Stomach (tissue), 9 donors: Measurements from ENCODE around the gene BCL3. TPM values are rescaled to one million over a fixed set of nuclear protein-coding genes. Genes with fewer than 3 reads are reported as not detected.

Source experiments
- DNase-seq, 2 donors: peaks; one replicate each; pipeline versions ENCODE4 v3.0.0 to v3.0.0-alpha.2; 2013 to 2019
- H3K27ac ChIP-seq, 5 donors: fragments of 200-600 bp in 4 of 5; sonication (generic) in 4 of 5; one replicate each; pipeline ENCODE4 v1.5.1; 2013 to 2019; ENCODE audit warnings: mild to moderate bottlenecking in 1 of 5, moderate library complexity in 1 of 5
- H3K27me3 ChIP-seq, 3 donors: fragments of 200-600 bp; sonication (generic); one replicate each; pipeline ENCODE4 v1.5.1; 2017 to 2019; ENCODE audit warnings: mixed run types in 1 of 3
- H3K36me3 ChIP-seq, 4 donors: fragments of 200-600 bp; sonication (generic); 1 replicate in 3 of 4; 2 replicates in 1 of 4; pipeline ENCODE4 v1.5.1; 2016 to 2019
- H3K4me1 ChIP-seq, 4 donors: fragments of 200-600 bp; sonication (generic); one replicate each; pipeline ENCODE4 v1.5.1; 2016 to 2019
- H3K4me3 ChIP-seq, 4 donors: fragments of 200-600 bp; sonication (generic) in 3 of 4; one replicate each; pipeline ENCODE4 v1.5.1; 2016 to 2019; ENCODE audit warnings: mild to moderate bottlenecking in 1 of 4
- H3K9me3 ChIP-seq, 4 donors: fragments of 200-600 bp; sonication (generic); one replicate each; pipeline ENCODE4 v1.5.1; 2016 to 2019
- CTCF ChIP-seq, 7 experiments: fragments of 450-650 bp in 4 of 7; fragments of 200-600 bp in 3 of 7; sonication (generic) in 3 of 7; IDR thresholded peaks; one replicate each; pipeline ENCODE4 v1.5.1; 2016 to 2019; ENCODE audit warnings: antibody characterized with exemption in 7 of 7, control low read depth in 2 of 7, mild to moderate bottlenecking in 1 of 7
- EP300 ChIP-seq: sonication (generic); formaldehyde crosslinking; IDR thresholded peaks from one replicate; pipeline ENCODE4 v1.6.1; 2017; ENCODE audit warnings: antibody characterized with exemption
- POLR2A ChIP-seq, 4 donors: fragments of 450-650 bp; IDR thresholded peaks; one replicate each; pipeline ENCODE4 v1.6.1; 2016; ENCODE audit warnings: antibody characterized with exemption in 4 of 4, control low read depth in 2 of 4, mild to moderate bottlenecking in 1 of 4, moderate library complexity in 1 of 4
- POLR2AphosphoS5 ChIP-seq, 3 donors: sonication (generic); formaldehyde crosslinking; IDR thresholded peaks; one replicate each; pipeline ENCODE4 v1.6.1; 2016; ENCODE audit warnings: antibody characterized with exemption in 3 of 3
- WGBS, 5 donors: extraction: QIAGEN DNeasy Blood & Tissue Kit in 3 of 5; methylation state at CpG; one replicate each; pipeline versions ENCODE4 v1.1.5 to v1.1.7; 2013 to 2018; 5-methylcytosine and 5-hydroxymethylcytosine counted together
- intact Hi-C: fragments of 100-400 bp; cut with DNase I; formaldehyde crosslinking; loops from one replicate; pipeline ENCODE4 v1.15.1; 2023; ENCODE audit warnings: low total_unique reads
- polyA plus RNA-seq, 3 donors: library from polyadenylated mRNA; stranded (reverse); fragments of 200-250 nt; gene quantifications; one replicate each; pipeline ENCODE4 v1.2.3, GENCODE V29; 2013
- total RNA-seq, 5 donors: library from RNA; depleted of rRNA; stranded (reverse); fragments of >200 nt; gene quantifications; one replicate each; pipeline versions ENCODE4 v1.1.0 to v1.2.3, GENCODE V29; 2014 to 2016
- donor health status: healthy with polysubstance abuse.
- donor health status: Bipolar disorder and iron deficiency.
- donor health status: healthy.

BCL3 gene
- total and polyA plus RNA-seq, 8 donors: 4.4 to 322 (median 79.8) TPM

DNA sequence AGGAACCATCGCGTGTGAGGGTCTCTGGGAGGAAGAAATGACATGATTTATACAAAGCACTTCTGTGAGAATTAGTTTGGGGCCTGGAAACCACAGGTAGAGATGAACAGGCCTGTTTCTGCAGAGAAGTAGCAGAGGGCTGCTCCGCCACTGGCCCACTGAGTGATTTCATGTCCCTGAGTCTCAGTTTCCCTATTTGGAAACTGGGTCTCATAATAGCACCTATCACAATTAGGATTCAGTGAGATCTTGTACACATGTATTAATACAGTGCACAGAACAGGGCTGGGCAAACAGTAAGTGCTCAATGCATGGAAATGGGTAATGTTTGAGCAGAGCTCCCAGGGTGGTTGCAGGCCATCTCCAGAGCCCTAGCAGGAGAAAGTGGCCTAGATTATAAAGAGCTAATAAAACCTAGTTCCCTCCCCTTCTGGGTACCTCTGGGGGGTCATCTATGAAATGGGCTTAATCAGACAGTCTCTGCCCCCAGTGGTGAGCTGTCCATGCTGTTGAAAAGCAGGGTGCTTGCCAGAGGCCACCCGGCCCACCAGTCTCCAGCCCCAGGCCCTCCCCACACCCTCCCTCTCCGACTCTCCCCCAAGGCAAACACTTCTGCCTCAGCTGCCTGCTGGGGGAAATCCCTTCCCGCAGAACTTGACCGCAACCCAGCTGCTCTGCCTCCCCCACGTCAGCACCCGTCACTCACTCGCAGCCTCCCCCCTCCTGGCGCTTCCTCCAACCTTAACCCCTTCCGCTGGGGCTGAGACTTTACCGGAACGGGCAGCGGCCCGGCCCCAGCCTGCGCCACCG is 4.5 kb downstream of the BCL3 start:
- Histone ChIP-seq H3K27ac (peak overlapping the region; percentile 94 to 99 (median 95)), H3K36me3 (peaks cover 12 to 62% (median 44%) of the 10 kb centered on the region in 4 donors), H3K4me1 (peaks cover 78 to 91% (median 81%) of the 10 kb centered on the region in 4 donors), H3K27me3 (no peaks in the 10 kb centered on the region), H3K9me3 (no peaks in the 10 kb centered on the region), H3K4me3 (peak overlapping the region; percentile 39 to 75 (median 52))
- DNase-seq: peak; percentile 95 to 97
- peak; percentile 80 for TF ChIP-seq EP300
- no peak for TF ChIP-seq POLR2A (IDR thresholded peaks at IDR 0.05)
- peak in 1 of 7 experiments; percentile 7 for TF ChIP-seq CTCF (IDR thresholded peaks at IDR 0.05)
- TF ChIP-seq POLR2AphosphoS5 (IDR thresholded peaks at IDR 0.05): peak; percentile 16 to 95 (median 94)
- WGBS, 5 donors: 10 to 15% (median 11%) methylated on average over 12 to 18 of the region's 18 CpGs
- intact Hi-C loops: no loop called here

GRCh38 chr19:44753626-44753931 is 5.1 kb downstream of the BCL3 start:
- Histone ChIP-seq H3K4me1 (peaks cover 82 to 94% (median 86%) of the 10 kb centered on the region in 4 donors), H3K9me3 (no peaks in the 10 kb centered on the region), H3K4me3 (peak overlapping the region; percentile 39 to 75 (median 52)), H3K27ac (peak overlapping the region; percentile 94 to 99 (median 95)), H3K36me3 (peaks cover 12 to 67% (median 50%) of the 10 kb centered on the region in 4 donors), H3K27me3 (no peaks in the 10 kb centered on the region)
- intact Hi-C loops: no loop called here
- TF ChIP-seq EP300 (no peak), CTCF (IDR thresholded peaks at IDR 0.05) (no peak)
- DNase-seq: no peak
- 0 to 1% (median 1%) methylated on average over 5 to 11 of the region's 11 CpGs for WGBS, 5 donors

GRCh38 chr19:44753932-44754749 is 5.6 kb downstream of the BCL3 start:
- no peaks in the 10 kb centered on the region for H3K9me3 ChIP-seq
- 0 to 4% (median 2%) methylated on average over 18 to 33 of the region's 33 CpGs for WGBS, 5 donors
- intact Hi-C loops: no loop called here
- TF ChIP-seq POLR2AphosphoS5 (IDR thresholded peaks at IDR 0.05) (peak in 2 of 3 donors; percentile 82 to 85), EP300 (peak; percentile 75), POLR2A (IDR thresholded peaks at IDR 0.05) (no peak)
- H3K4me1 ChIP-seq: peaks cover 87 to 97% (median 90%) of the 10 kb centered on the region in 4 donors
- H3K27me3 ChIP-seq: no peaks in the 10 kb centered on the region
- peak overlapping the region; percentile 39 to 75 (median 52) for H3K4me3 ChIP-seq
- DNase-seq: peak; percentile 93 to 96
- peaks cover 13 to 73% (median 55%) of the 10 kb centered on the region in 4 donors for H3K36me3 ChIP-seq
- H3K27ac ChIP-seq: peak overlapping the region; percentile 94 to 99 (median 95)

DNA sequence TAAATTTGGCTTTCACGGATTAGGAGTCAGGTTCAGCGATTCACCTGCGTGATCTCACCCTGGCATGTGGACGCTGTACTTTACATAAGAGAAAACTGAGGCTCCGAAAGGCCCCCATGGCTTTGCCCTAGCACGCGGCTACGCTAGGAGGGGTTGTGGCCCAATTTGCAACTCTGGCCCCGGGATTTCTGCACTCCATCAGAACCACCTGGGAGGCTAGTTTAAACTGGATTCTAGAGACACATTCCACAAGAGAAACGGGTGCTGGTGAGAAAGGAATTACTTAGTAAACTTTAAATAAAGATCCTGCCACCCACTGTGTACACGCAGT is 6.2 kb downstream of the BCL3 start:
- Histone ChIP-seq H3K4me1 (peaks cover 83 to 92% (median 90%) of the 10 kb centered on the region in 4 donors), H3K27ac (peak overlapping the region; percentile 94 to 99 (median 95)), H3K4me3 (peak overlapping the region; percentile 39 to 75 (median 52)), H3K36me3 (peaks cover 19 to 78% (median 61%) of the 10 kb centered on the region in 4 donors), H3K27me3 (no peaks in the 10 kb centered on the region), H3K9me3 (no peaks in the 10 kb centered on the region)
- intact Hi-C loops: no loop called here
- 15 to 32% (median 23%) methylated on average over 11 of the region's 11 CpGs for WGBS, 5 donors
- DNase-seq: no peak
- TF ChIP-seq POLR2A (IDR thresholded peaks at IDR 0.05) (no peak), CTCF (IDR thresholded peaks at IDR 0.05) (no peak), POLR2AphosphoS5 (IDR thresholded peaks at IDR 0.05) (no peak), EP300 (no peak)
